ENCODE results near the gene SPG21.

SPG21 gene

GRCh38 chr15:64961013-64961412 lies 28.7 kb downstream of the SPG21 start:
- H3K27ac ChIP-seq (ENCODE audit: low read length): no peak overlapping the region
- no peak for DNase-seq (ENCODE audit: low read depth, low spot score)
- no peaks in the 10 kb centered on the region for H3K9me3 ChIP-seq (ENCODE audit: control insufficient read depth, insufficient read depth, low read length)
- WGBS (ENCODE audit: insufficient coverage, insufficient read length): no CpG with 5 or more reads among the region's 5 CpGs
- no peak overlapping the region for H3K4me3 ChIP-seq (ENCODE audit: low read length)
- no peaks in the 10 kb centered on the region for H3K27me3 ChIP-seq (ENCODE audit: control insufficient read depth, insufficient read depth, low read length)
- 0 out of 2 replicates have a peak, but pooled peaks cover 2% of the 10 kb centered on the region for H3K4me1 ChIP-seq (ENCODE audit: control insufficient read depth, insufficient read depth, low read length)
- peaks cover 20% of the 10 kb centered on the region; the same call in 1 of the 2 replicates for H3K36me3 ChIP-seq (ENCODE audit: control insufficient read depth, insufficient read depth, low read length)

DNA sequence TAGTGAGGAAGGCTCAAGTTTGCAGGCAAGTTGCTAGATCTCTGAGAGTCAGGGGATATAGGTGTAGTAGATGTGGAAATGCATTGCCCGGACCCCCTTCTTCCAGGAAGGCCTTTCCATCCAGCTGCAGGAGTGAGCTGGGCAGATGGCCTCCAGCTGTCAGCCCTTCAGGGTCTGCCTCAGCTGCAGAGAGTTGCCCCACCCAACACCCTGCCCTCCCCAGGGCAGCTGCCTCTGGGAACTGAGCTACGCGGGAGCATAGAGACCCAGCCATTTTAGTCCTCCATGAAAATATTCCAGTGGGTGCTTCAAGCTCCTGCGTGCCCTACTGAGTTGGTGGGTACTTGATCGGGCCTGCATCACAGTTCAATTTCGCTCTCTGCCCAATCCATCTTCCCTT lies 29.6 kb downstream of the SPG21 start:
- WGBS (ENCODE audit: insufficient coverage, insufficient read length): no CpG with 5 or more reads among the region's 6 CpGs
- no peak for DNase-seq (ENCODE audit: low read depth, low spot score)
- Histone ChIP-seq H3K27me3 (ENCODE audit: control insufficient read depth, insufficient read depth, low read length) (no peaks in the 10 kb centered on the region), H3K4me1 (ENCODE audit: control insufficient read depth, insufficient read depth, low read length) (0 out of 2 replicates have a peak, but pooled peaks cover 2% of the 10 kb centered on the region), H3K36me3 (ENCODE audit: control insufficient read depth, insufficient read depth, low read length) (peaks cover 23% of the 10 kb centered on the region; the same call in 1 of the 2 replicates), H3K4me3 (ENCODE audit: low read length) (no peak overlapping the region), H3K27ac (ENCODE audit: low read length) (no peak overlapping the region), H3K9me3 (ENCODE audit: control insufficient read depth, insufficient read depth, low read length) (no peaks in the 10 kb centered on the region)

- Histone ChIP-seq H3K36me3 (ENCODE audit: control insufficient read depth, insufficient read depth, low read length) (peaks cover 19% of the 10 kb centered on the region; the same call in 1 of the 2 replicates), H3K9me3 (ENCODE audit: control insufficient read depth, insufficient read depth, low read length) (no peaks in the 10 kb centered on the region), H3K4me1 (ENCODE audit: control insufficient read depth, insufficient read depth, low read length) (0 out of 2 replicates have a peak, but pooled peaks cover 2% of the 10 kb centered on the region), H3K27ac (ENCODE audit: low read length) (no peak overlapping the region), H3K4me3 (ENCODE audit: low read length) (no peak overlapping the region), H3K27me3 (ENCODE audit: control insufficient read depth, insufficient read depth, low read length) (no peaks in the 10 kb centered on the region)
- no peak for DNase-seq (ENCODE audit: low read depth, low spot score)
- WGBS (ENCODE audit: insufficient coverage, insufficient read length): no CpG with 5 or more reads among the region's 9 CpGs
These were observed 30.6 kb downstream of the SPG21 start for GRCh38 chr15:64959128-64959527.

DNA sequence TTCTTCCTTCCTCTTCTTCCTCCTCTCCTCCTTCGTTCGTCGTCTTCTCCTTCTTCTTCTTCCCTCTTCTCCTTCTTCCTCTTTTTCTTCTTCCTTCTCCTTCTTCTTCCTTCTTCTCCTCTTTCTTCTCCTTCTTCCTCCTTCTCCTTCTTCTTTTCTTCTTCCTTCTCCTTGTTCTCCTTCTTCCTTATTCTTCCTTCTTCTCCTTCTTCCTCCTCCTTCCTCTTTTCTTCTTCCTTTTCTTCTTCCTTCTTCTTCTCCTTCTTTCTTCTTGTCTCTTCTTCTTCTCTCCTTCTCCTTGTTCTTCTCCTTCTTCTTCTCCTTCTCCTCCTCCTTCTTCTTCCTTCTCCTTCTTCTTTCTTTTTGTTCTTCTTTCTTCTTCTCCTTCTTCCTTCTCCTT lies 35.3 kb downstream of the SPG21 start:
- H3K36me3 ChIP-seq (ENCODE audit: control insufficient read depth, insufficient read depth, low read length): peaks cover 7% of the 10 kb centered on the region; the same call in 1 of the 2 replicates
- no CpG with 5 or more reads among the region's 3 CpGs for WGBS (ENCODE audit: insufficient coverage, insufficient read length)

GRCh38 chr15:64951777-64952418 lies 37.8 kb downstream of the SPG21 start:
- no peaks in the 10 kb centered on the region for H3K9me3 ChIP-seq (ENCODE audit: control insufficient read depth, insufficient read depth, low read length)
- H3K36me3 ChIP-seq (ENCODE audit: control insufficient read depth, insufficient read depth, low read length): 0 out of 2 replicates have a peak, but pooled peaks cover 5% of the 10 kb centered on the region
- no CpG with 5 or more reads among the region's 2 CpGs for WGBS (ENCODE audit: insufficient coverage, insufficient read length)
- no peak overlapping the region for H3K27ac ChIP-seq (ENCODE audit: low read length)
- H3K4me1 ChIP-seq (ENCODE audit: control insufficient read depth, insufficient read depth, low read length): no peaks in the 10 kb centered on the region; the same call in 1 of the 2 replicates
- H3K27me3 ChIP-seq (ENCODE audit: control insufficient read depth, insufficient read depth, low read length): no peaks in the 10 kb centered on the region
- DNase-seq (ENCODE audit: low read depth, low spot score): no peak
- no peak overlapping the region for H3K4me3 ChIP-seq (ENCODE audit: low read length)

More for the DNA sequence above, 35.3 kb downstream of the SPG21 start:
- Histone ChIP-seq H3K27ac (ENCODE audit: low read length) (no peak overlapping the region), H3K9me3 (ENCODE audit: control insufficient read depth, insufficient read depth, low read length) (no peaks in the 10 kb centered on the region), H3K4me3 (ENCODE audit: low read length) (no peak overlapping the region), H3K4me1 (ENCODE audit: control insufficient read depth, insufficient read depth, low read length) (peaks cover 2% of the 10 kb centered on the region; the same call in 1 of the 2 replicates), H3K27me3 (ENCODE audit: control insufficient read depth, insufficient read depth, low read length) (no peaks in the 10 kb centered on the region)
- no peak for DNase-seq (ENCODE audit: low read depth, low spot score)

- H3K27me3 ChIP-seq (ENCODE audit: control insufficient read depth, insufficient read depth, low read length): no peaks in the 10 kb centered on the region
- 0 out of 2 replicates have a peak, but pooled peaks cover 5% of the 10 kb centered on the region for H3K36me3 ChIP-seq (ENCODE audit: control insufficient read depth, insufficient read depth, low read length)
- no peak overlapping the region for H3K4me3 ChIP-seq (ENCODE audit: low read length)
- H3K9me3 ChIP-seq (ENCODE audit: control insufficient read depth, insufficient read depth, low read length): no peaks in the 10 kb centered on the region
- no peak for DNase-seq (ENCODE audit: low read depth, low spot score)
- no peak overlapping the region for H3K27ac ChIP-seq (ENCODE audit: low read length)
- H3K4me1 ChIP-seq (ENCODE audit: control insufficient read depth, insufficient read depth, low read length): no peaks in the 10 kb centered on the region; the same call in 1 of the 2 replicates
- WGBS (ENCODE audit: insufficient coverage, insufficient read length): no CpG with 5 or more reads among the region's 6 CpGs
These were observed 38.8 kb downstream of the SPG21 start for GRCh38 chr15:64950888-64951287.

DNA sequence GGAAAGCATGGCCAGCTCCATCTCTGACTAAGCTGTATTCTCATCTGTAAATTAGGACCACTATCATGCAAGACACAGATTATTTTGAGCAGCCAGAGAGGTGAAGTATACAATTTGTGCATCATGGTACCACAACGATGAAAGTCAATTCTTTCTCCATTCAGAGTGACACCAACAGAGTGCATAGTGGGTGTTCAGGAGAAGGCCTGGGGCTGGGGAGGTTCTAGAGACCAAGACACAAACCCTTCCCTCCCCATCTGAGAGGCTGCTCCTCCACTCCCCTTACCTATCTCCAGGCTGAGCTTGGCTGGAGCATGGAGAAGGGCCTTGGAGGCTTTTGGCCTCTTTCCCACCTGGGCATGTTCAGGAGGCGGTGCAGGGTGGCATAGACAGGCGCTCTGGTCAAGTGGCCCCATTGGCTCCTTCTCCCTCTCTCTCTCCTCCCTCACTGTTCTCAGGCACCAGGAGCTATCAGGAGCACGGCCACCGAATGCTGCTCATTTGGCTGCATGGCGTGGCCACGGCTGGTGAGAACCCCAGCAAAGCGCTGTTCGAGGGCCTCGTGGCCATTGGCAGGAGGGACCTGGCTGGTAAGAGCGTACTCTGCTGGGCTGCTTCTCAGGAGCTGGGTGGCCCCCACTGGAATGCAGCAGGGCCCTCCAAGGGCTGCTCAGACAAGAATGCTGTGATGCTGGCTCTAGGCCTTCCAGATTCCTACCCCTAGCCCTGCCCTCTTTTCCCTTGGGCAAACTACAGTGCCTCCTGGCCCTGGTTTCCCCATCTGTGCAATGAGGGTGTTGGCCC lies 40.1 kb downstream of the SPG21 start:
- H3K4me3 ChIP-seq (ENCODE audit: low read length): no peak overlapping the region
- H3K36me3 ChIP-seq (ENCODE audit: control insufficient read depth, insufficient read depth, low read length): no peaks in the 10 kb centered on the region
- WGBS (ENCODE audit: insufficient coverage, insufficient read length): no CpG with 5 or more reads among the region's 11 CpGs
- H3K27ac ChIP-seq (ENCODE audit: low read length): no peak overlapping the region
- H3K27me3 ChIP-seq (ENCODE audit: control insufficient read depth, insufficient read depth, low read length): no peaks in the 10 kb centered on the region
- H3K4me1 ChIP-seq (ENCODE audit: control insufficient read depth, insufficient read depth, low read length): no peaks in the 10 kb centered on the region; the same call in 1 of the 2 replicates
- H3K9me3 ChIP-seq (ENCODE audit: control insufficient read depth, insufficient read depth, low read length): no peaks in the 10 kb centered on the region
- no peak for DNase-seq (ENCODE audit: low read depth, low spot score)

- DNase-seq (ENCODE audit: low read depth, low spot score): no peak
- H3K9me3 ChIP-seq (ENCODE audit: control insufficient read depth, insufficient read depth, low read length): no peaks in the 10 kb centered on the region
- H3K4me3 ChIP-seq (ENCODE audit: low read length): no peak overlapping the region
- H3K36me3 ChIP-seq (ENCODE audit: control insufficient read depth, insufficient read depth, low read length): no peaks in the 10 kb centered on the region
- H3K27me3 ChIP-seq (ENCODE audit: control insufficient read depth, insufficient read depth, low read length): no peaks in the 10 kb centered on the region
- H3K27ac ChIP-seq (ENCODE audit: low read length): no peak overlapping the region
- no CpG with 5 or more reads among the region's 9 CpGs for WGBS (ENCODE audit: insufficient coverage, insufficient read length)
- no peaks in the 10 kb centered on the region; the same call in 1 of the 2 replicates for H3K4me1 ChIP-seq (ENCODE audit: control insufficient read depth, insufficient read depth, low read length)
These were observed 40.8 kb downstream of the SPG21 start for GRCh38 chr15:64948916-64949315.

DNA sequence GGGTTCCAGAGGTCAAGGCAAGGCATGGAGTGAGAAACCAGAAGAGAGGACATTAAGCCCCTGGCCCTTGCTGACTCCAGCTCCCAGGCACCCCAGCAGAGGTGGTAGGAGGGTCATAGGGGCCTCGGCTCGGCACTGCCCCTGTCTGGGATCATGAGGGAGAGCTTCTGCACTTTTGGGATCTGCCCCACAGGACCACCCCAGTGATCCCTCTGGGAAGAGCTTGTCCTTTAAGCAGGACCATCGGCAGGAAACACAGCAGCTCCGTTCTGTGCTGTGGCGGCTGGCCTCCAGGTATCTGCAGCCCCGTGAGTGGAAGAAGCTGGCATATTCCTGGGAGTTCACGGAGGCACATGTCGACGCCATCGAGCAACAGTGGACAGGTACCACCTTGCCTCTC lies 42.5 kb downstream of the SPG21 start:
- Histone ChIP-seq H3K27ac (ENCODE audit: low read length) (no peak overlapping the region), H3K9me3 (ENCODE audit: control insufficient read depth, insufficient read depth, low read length) (no peaks in the 10 kb centered on the region), H3K27me3 (ENCODE audit: control insufficient read depth, insufficient read depth, low read length) (no peaks in the 10 kb centered on the region), H3K36me3 (ENCODE audit: control insufficient read depth, insufficient read depth, low read length) (peaks cover 2% of the 10 kb centered on the region; the same call in 1 of the 2 replicates), H3K4me3 (ENCODE audit: low read length) (no peak overlapping the region), H3K4me1 (ENCODE audit: control insufficient read depth, insufficient read depth, low read length) (no peaks in the 10 kb centered on the region; the same call in 1 of the 2 replicates)
- no CpG with 5 or more reads among the region's 10 CpGs for WGBS (ENCODE audit: insufficient coverage, insufficient read length)
- DNase-seq (ENCODE audit: low read depth, low spot score): no peak

GRCh38 chr15:64944961-64945360 lies 44.8 kb downstream of the SPG21 start:
- Histone ChIP-seq H3K4me1 (ENCODE audit: control insufficient read depth, insufficient read depth, low read length) (no peaks in the 10 kb centered on the region; the same call in 1 of the 2 replicates), H3K27me3 (ENCODE audit: control insufficient read depth, insufficient read depth, low read length) (no peaks in the 10 kb centered on the region), H3K4me3 (ENCODE audit: low read length) (no peak overlapping the region), H3K36me3 (ENCODE audit: control insufficient read depth, insufficient read depth, low read length) (peaks cover 2% of the 10 kb centered on the region; the same call in 1 of the 2 replicates), H3K9me3 (ENCODE audit: control insufficient read depth, insufficient read depth, low read length) (no peaks in the 10 kb centered on the region), H3K27ac (ENCODE audit: low read length) (no peak overlapping the region)
- DNase-seq (ENCODE audit: low read depth, low spot score): no peak
- no CpG with 5 or more reads among the region's 4 CpGs for WGBS (ENCODE audit: insufficient coverage, insufficient read length)
